ENCODE data around the gene MAGT1. TPM values are rescaled to one million over a fixed set of nuclear protein-coding genes. Genes with fewer than 3 reads are reported as not detected.
"Not testable (repeated sequence)": the region's sequence is repeated elsewhere in the genome, so short reads cannot be mapped to it uniquely, and the experiment has no call there.

MAGT1 gene
- 63.3 TPM for total RNA-seq

DNA sequence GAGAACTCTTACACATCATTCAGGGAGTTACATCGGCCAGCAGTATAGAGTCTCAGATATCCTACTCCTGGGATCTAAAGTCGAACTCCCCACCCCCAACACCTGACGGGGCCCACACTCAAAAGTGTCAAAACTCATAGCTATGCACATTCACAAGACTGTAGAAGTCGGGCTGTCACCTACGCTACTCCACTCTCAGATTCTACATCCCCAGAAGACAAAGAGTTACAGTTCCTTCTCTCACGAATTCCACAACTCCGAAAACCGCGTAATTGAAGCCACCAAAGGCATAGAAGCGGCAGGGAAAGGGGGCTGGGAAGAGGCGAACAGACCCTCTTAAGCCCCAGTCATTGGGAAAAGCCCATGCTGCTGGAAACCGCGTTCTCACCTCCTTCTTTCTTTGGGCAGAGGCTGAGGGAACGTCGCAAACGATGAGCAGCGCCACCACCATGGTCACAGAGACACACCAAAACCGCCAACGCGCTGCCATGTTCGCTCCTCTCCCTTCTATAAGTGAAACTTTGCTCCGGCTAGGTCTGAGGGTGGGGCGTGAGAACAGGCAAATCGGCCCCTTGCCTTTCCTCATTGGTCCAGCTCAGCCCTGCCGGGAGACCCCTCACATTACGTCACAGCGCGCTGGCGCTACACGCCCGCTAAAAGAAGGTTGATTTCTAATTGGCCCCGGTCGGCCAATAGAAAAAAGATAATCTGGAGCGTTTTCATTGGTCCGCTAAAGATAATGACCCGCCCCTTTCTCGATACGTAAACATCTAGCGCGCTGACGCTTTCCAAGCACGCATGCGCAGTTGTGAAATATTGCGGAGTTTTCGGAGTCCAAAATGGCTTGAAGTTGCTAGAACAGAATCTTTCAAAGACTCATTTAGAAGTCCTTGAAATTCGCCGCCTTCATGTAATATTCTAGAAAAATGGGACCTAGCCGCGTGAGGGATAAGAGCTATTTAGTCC lies at the start of gene MAGT1:
TSS of gene MAGT1 (minus strand) at position 515 of the 966 bp plus-strand sequence. CDS start at position 490, 25 bp downstream.
- peak; percentile 93 for DNase-seq (ENCODE audit: low spot score)

DNA sequence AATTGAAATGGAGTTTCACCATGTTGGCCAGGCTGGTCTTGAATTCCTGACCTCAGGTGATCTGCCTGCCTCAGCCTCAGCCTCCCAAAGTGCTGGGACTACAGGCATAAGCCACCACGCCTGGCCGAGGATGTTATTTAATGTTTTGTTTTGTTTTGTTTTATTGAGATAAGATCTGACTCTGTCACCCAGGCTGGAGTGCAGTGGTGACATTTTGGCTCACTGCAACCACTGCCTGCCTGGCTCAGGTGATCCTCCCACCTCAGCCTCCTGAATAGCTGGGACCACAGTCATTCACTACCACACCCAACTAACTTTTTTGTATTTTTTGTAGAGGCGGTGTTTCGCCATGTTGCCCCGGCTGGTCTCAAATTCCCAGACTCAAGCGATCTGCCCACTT lies 49.8 kb upstream of the MAGT1 start:
- DNase-seq (ENCODE audit: low spot score) = not testable (repeated sequence)

DNA sequence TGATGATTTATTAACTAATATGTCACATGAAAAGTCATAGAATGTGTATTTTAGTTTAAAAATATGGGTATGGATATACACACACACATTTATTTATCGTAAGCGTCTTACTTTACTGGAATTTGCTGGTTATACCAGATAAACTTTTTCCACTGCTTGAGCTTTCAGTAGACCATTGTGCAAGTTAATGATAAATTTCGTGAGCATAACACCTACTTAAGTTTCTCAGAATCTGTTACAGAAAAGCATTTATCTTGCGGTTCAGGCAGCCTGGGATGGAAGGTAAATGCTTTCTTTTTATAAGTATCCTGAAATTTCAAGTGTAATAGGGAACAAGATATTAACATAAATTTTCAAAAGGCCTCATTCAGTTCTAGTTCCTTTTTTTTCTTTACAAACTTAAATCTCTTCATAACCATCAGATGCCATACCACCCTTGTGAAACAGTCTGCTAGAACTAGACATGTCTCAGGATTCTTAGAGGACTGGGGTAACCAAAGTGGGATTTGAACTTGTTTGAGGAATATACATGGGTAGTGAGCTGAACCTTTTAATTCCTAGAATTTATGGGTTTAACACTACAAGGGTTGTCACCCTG lies 42.9 kb upstream of the MAGT1 start:
- DNase-seq (ENCODE audit: low spot score) = no peak

DNA sequence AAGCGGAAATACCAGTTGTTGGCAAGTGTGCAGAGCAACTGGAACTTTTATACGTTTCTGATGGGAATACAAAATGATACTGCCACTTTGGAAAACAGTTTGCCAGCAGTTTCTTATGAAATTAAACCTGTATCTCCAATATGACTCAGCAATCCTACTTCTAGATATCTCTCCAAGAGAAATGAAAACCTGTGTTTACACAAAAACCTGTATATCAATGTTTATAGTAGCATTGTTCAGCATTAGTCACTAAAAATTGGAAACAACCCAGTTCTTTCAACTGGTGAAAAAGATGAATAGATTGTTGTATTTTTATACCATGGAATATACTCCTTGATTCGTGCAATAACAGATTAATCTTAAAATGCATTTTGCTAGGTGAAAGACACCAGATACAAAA lies 42.1 kb upstream of the MAGT1 start:
- no peak for DNase-seq (ENCODE audit: low spot score)

DNA sequence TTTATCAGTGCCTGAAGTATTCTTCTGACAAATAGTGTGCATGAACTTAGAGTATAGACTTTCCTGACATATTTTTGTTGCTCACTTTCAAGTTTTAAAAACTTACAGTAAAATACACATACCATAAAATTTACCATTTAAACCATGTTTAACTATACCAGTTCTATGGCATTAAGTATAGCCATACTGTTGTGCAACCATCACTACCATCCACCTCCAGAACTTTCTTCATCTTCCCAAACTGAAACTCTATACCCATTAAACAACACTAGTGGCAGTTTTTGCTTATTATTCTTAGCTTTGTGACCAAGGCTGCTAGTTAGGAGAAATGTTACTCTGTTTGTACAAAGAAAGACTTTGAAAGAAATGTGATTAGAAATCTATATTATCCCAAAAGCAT lies 41.1 kb upstream of the MAGT1 start:
- DNase-seq (ENCODE audit: low spot score) = no peak

DNA sequence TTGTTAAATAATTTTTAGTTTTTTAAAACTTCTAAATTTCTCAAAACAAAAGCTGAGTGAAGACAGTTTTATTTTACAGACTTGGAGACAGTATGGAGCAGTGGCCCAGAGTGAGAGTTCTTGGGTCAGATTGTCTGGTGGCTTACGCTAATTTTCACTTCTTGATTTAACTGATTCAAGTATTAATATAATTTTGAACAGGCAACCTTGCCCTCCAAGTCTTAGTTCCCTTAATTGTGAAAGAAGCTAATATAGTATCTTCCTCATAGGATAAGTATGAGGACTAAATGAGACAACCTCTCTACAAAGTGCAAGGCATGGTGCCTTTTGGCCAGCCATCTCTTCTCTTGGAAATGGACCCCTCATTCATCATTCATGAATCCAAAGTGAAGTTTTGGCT lies 40.7 kb upstream of the MAGT1 start:
- no peak for DNase-seq (ENCODE audit: low spot score)

DNA sequence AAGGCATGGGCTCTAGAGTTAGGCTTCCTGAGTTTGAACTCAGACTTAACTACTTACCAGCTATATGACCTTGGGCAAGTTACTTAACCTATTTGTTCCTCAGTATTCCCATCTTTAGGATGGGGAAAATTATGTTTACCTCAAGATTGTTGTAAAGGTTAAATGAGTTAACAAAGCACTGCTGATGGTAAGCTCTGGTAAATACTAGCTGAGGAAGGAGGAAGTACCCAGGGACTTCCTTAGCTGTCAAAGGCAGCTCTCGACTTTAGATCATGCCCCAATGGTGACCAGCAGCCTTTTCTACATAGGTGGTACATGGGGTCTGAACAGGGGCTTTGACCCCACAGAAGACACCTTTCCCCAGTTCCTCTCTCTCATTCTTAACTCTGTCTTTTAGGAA lies 35.3 kb upstream of the MAGT1 start:
- no peak for DNase-seq (ENCODE audit: low spot score)

DNA sequence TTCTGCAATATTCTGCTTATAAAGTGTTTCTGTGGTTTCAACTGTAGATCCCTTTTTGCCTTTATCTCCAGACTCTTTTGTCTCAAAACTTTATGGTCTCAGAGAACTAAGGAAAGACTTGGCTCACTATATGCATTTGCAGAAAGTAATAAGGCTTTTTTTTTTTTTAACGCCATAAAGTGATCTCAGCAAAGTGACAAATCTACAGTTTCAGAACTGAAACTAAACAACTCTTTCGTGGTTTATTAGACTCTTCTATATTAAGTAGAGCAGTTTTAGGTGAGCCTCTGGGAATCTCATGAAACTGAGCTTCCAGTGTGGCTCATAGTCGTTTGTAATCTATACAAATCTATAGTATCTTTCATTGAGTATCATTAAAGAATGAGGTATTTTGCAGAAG lies 30.5 kb upstream of the MAGT1 start:
- DNase-seq (ENCODE audit: low spot score) = no peak

DNA sequence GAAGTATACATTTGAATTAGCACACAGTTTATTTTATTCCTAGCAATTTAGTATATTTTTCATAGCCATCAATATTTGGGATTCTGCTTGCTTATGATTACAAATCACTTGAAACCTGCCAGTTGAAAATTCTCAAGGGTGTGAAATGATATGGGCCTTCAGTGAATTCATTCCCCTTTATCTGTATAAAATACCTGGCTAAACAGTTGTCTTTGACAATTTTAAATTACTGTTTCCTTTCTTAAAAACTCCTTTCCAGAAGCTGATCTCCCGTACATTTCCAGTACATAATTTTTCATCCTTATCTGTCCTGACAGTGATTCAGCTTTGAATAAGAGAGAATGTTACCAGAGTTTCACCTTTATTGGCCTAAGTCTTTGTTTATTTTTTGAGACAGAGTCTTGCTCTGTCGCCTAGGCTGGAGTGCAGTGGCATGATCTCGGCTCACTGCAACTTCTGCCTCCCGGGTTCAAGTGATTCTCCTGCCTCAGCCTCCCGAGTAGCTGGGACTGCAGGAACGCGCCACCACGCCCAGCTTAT lies 29.2 kb upstream of the MAGT1 start:
- no peak for DNase-seq (ENCODE audit: low spot score)

DNA sequence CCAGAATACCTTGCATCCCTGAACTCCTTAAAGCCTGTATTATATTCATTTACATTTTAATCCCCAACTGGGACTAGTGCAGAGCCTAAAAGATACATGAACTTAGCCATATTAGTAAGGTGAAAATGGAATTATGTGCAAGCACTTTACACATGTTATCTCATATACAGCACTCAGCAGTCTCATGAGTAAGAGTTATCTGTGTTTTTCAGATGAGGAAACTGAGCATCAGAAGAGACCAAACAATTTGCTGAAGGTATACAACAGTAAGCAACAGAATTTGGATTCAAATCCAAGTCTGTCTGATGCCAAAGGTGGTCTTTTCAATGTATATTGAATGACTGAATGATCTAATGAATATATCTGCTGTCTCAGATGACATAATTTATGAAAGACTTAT lies 27.6 kb upstream of the MAGT1 start:
- DNase-seq (ENCODE audit: low spot score) = no peak

DNA sequence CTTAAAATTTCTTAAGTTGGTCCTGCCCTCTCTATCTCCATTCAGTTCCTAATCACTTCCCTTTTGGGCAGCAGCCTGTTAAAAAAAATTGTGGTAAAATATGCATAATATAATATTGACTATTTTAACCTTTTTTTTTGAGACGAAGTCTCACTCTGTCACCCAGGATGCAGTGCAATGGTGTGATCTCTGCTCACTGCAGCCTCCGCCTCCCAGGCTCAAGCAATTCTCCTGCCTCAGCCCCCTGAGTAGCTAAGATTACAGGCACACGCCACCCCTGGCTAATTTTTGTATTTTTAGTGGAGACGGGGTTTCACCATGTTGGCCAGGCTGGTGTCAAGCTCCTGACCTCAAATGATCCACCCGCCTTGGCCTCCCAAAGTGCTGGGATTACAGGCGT lies 24.1 kb upstream of the MAGT1 start:
- DNase-seq (ENCODE audit: low spot score) = not testable (repeated sequence)

DNA sequence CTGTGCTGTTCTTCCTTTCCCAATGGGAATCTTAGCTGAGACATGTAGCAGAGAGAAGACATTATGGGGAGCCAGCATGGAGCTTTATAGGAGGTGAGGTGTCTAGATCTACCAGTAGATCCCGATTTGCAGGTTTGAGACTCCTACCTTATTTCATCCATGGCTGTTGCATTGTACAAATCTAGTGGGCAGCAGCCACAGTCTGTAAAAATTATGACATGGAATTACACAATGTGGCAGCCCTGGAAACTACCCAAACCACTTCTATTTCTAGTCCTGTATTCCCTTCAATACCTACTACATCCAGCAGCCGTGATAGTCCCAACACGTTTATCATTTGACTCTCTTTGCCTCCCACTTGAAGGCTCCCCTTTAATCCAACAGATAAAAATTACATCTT lies 23.3 kb upstream of the MAGT1 start:
- no peak for DNase-seq (ENCODE audit: low spot score)

DNA sequence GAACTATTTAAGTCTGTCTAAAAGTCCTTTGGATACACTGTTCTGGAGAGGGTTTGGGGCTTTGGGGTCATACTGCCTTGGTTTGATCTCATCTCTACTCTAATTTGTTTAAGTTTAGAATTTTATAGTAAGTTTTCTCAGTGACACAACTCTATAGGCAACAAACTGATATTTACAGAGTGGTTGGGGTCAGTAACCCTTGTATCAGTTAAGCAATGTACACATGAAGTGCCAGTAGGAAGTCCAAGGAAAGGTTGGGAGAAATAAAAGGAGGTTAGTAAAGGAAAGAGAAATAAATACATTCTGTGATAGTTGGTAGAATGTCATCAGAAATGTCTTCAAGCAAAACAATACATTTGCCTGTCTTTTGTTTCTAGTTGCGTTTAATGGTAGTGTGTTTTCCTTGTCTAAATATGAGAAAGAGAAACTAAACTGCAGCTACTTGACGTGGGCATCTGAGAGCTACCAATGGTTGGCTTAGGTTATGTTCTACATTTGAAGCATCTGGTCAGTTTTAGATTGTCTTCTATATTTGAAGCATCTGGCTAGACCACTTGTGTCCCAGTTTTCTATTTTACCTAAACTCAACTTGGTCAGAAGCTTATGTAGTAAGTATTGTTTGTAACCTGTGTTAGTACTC lies 22.2 kb upstream of the MAGT1 start:
- DNase-seq (ENCODE audit: low spot score) = no peak

DNA sequence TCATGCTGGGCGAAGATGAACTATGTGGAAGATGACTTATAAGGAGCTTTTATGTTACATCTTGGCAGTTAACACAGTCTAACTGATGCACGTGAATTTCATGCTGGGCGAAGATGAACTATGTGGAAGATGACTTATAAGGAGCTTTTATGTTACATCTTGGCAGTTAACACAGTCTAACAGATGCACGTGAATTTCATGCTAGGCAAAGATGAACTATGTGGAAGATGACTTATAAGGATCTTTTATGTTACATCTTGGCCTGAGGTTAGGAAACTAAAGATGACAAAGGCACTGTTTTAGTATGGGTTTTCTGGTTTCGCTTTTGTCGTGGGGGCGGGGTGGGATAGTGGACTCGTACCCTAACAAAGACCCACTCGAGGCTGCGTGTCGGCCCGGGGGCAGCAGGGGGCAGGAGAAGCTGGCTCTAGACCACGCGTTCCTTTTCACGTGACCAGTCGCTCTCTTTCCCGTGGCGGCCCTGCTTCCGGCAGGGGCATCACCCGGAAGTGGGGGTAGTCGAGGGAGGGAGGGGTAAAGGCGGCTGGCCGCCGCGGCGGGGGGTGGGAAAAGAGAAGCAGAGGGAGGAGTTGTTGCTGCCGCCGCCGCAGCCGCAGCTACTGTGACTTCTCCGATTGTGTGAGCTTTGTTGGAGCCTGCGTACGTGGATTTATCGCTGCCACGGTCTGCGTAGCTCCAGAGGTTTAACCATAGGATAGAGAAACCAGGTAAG lies 15.0 kb upstream of the MAGT1 start, which contains the start of gene ATP7A:
TSS of gene ATP7A (plus strand) at position 586 of the 733 bp plus-strand sequence. CDS start 60,949 bp downstream, outside the sequence.
- DNase-seq (ENCODE audit: low spot score) = peak; percentile 93

DNA sequence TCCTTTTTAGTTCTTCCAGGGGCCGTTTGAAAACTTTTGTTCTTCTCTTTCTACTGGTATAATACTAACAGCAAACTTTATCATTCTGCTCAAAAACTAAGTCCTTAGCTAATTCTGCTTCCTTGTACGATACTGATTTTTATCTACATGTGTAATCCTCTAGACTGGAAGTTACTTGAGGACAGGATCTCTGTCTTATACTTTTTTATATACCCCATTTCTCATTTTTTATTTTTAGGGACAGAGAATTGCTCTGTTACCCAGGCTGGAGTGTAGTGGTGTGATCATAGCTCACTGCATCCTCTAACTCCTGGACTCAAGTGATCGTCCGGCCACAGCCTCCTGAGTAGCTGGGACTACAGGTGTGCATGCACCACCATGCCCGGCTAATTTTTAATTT lies 6.3 kb upstream of the MAGT1 start:
- DNase-seq (ENCODE audit: low spot score) = no peak

DNA sequence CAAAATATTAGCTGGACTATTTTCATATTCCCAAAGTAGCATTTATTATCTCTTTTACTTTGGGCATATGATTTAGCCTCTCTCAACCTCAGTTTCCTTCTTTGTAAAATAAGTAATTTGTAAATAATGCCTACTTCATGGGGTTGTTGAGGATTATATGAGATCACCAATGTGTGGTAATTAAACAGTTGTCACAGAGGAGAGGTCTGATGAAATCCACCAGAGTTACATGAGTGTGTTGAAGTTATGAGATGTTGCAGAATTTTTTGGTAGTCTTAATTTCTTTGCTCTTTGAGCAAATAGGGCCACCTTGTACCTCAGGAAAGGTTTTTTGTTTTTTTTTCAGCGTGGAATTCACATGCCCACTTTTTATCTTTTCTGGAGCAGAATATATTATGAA lies 5.5 kb upstream of the MAGT1 start:
- no peak for DNase-seq (ENCODE audit: low spot score)

DNA sequence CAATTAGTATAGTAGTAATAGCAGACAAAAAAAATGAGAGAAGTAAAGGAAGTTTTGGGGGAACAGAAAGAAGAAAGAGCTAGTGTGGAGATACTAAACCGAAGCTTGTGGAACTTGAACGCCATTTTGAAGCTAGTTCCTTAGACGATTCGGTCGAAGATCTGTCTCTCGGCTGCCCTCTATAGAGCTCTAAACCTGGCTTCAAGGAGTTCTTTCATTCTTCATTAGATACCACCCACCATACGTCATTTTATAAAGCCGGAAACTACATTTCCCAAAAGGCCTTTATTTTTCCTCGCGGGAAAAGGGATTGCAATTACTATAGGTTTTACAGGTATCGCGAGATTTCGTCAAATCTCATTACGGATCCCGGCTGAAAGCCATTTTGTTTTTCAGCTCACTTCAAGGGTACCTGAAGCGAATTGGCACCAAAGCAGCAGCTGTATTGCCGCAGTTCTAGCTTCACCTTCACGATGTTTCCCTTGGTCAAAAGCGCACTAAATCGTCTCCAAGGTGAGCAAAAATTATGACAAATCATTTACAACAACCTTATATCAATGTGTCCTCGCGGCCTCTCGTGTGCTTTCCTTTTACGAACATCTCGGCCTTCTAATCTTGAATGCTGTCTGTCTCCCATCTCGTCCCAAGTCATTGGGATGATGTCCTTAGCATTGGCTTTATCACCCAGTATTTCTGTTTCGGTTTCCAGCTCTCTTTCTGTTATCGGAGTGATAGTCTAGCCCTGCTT lies 4.0 kb upstream of the MAGT1 start, which contains the start of gene COX7B:
TSS of gene COX7B (plus strand) at position 388 of the 748 bp plus-strand sequence. CDS start at position 474, 86 bp downstream.
- DNase-seq (ENCODE audit: low spot score) = peak; percentile 81

DNA sequence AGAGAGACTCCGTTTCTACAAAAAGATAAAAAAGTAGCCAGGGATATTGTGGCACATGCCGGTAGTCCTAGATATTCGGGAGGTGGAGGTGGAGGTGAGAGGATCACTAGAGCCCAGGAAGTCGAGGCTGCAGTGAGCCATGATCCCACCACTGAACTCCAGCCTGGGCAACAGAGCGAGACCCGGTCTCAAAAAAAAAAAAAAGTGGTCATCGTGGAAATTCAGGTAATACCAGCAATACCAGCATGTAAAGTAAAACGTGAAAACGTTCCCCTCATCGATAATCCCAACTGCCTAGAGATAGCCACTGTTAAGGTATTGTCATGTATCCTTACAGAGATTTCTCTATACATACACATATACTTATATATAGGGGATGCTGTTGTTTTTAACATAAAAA lies 1.5 kb downstream of the MAGT1 start:
- DNase-seq (ENCODE audit: low spot score) = no peak

DNA sequence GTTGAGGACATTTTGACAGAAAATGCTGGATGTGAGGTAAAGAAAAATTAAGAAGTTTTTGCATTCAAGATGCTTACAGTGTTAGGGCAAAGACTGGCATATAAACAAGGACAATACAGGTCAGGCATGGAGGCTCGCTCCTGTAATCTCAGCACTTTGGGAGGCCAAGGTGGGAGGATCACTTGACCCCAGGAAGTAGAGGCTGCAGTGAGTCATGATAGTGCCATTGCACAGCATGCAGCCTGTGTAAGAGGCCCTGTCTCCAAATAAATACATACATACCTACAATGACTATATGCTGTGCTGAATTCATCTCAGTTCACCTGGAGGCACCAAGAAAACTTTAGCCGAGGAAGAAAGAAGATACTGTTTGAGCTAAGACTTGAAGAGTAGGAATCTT lies 2.3 kb downstream of the MAGT1 start:
- DNase-seq (ENCODE audit: low spot score) = no peak

DNA sequence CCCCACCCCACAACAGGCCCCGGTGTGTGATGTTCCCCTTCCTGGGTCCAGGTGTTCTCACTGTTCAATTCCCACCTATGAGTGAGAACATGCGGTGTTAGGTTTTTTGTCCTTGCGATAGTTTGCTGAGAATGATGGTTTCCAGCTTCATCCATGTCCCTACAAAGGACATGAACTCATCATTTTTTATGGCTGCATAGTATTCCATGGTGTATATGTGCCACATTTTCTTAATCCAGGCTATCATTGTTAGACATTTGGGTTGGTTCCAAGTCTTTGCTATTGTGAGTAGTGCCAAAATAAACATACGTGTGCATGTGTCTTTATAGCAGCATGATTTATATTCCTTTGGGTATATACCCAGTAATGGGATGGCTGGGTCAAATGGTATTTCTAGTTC lies 13.8 kb downstream of the MAGT1 start:
- DNase-seq (ENCODE audit: low spot score) = not testable (repeated sequence)

DNA sequence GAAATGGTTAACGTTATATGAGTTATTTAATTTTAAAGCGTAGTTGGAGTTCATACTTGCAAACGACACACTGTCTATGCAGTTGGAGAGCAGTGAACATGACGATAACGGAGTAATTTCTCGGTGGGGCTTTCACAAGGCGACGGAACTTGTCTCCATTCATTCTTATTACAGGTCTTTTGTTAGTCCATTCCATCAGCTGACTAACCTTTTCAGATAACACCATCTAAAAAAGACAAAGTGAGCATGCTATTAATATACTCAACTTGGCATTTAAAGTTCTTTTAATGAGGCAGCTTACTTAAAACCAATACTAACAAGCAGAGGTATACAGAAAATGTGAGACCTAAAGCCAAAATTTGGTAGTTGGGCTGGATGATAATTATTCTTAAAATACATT lies 19.9 kb downstream of the MAGT1 start:
- no peak for DNase-seq (ENCODE audit: low spot score)

All from ureter (tissue), 1 donor.